ENCODE results near the gene TPP2. TPM values are rescaled to one million over a fixed set of nuclear protein-coding genes. Genes with fewer than 3 reads are reported as not detected.

The TPP2 gene
- total RNA-seq (2014; rRNA removed; shearing (Covaris generic)) (41.3 and 50.6 TPM in 2 replicates), polyA plus RNA-seq (2016; fragmentation: Nextera tagmentation; extraction: Ambion mirVana) (22.5 and 24.3 TPM in 2 replicates)

DNA sequence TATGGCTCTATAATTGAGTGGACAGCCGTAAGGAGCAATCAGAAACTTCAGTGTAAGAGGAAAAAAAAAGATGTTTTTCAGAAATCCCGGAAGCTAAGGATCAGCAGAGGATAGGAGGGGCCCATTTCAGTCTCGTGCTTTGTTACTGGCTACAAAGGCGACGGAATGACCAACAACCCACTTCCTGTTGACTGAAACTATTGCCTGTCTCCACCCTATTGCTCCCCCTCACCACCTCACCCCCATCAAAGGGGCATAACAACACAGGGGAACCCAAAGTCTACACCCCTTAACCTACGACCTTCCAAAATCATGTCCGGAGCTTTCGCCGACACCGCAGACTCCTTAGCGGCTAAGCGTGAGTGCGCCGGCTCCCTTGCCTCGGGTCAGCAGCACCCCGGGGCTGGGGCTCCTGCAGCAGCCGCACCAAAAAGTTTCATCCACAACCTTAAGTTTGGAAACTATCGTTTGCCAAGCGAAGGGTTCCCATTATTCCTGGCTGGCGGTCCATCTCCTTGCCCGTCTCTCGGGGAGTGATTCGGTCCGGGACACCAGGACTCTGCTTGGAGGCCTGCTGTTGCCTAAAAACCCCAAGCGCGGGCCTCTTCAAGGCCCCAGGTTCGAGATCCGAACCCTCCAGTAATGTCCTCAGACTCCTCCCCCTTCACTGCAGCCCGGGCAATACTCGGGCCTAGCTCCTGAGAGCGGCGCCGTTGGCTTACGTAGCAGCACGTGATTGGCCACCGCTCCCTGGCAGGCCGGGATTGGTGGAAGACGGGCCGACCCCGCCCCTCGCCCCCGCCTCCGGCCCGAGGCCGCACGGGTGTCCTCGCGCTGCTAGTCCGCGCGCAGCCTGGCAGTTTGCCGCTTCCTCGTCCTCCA, at the start of gene TPP2:
TPP2 (plus strand) TSS at position 840 of the 882 bp plus-strand sequence. CDS start 53 bp downstream, outside the sequence.
- 0 to 1% methylated on average over 44 to 52 of the region's 53 CpGs for WGBS, 2 experiments (ENCODE audit: low coverage in 1 of 2, low lambda C conversion rate in 2 of 2, missing lambda C conversion rate in 2 of 2)
- TF ChIP-seq EZH2 (IDR thresholded peaks at IDR 0.05; ENCODE audit: insufficient read depth, poor library complexity, severe bottlenecking) = no peak
- no peak for TF ChIP-seq EZH2phosphoT487 (IDR thresholded peaks at IDR 0.05; ENCODE audit: insufficient read depth, low read depth)
- peak within 1 kb of the TSS; percentile 100 for H3K27ac ChIP-seq
- H3K9ac ChIP-seq = peak within 1 kb of the TSS; percentile 100
- no peaks in the 10 kb centered on the region; the same call in 1 of the 2 replicates for H4K20me1 ChIP-seq (ENCODE audit: insufficient read depth)
- peaks cover 16% of the 10 kb centered on the region for H3K4me1 ChIP-seq (ENCODE audit: insufficient read depth)
- H3K9me2 ChIP-seq (ENCODE audit: insufficient read depth) = no peaks in the 10 kb centered on the region
- no peaks in the 10 kb centered on the region for H3K36me3 ChIP-seq (ENCODE audit: low read depth)
- H3K4me2 ChIP-seq (ENCODE audit: unreplicated experiment) = peak within 1 kb of the TSS; percentile 100
- peaks cover 61% of the 10 kb centered on the region for H3K79me2 ChIP-seq (ENCODE audit: insufficient read depth)
- no peaks in the 10 kb centered on the region for H3K27me3 ChIP-seq (replicated peaks; ENCODE audit: insufficient read depth)
- in situ Hi-C loops (cut with MboI) = no loop called here
- peak within 1 kb of the TSS; percentile 97 for H3K4me3 ChIP-seq
- DNase-seq = peak; percentile 100
- peak within 1 kb of the TSS; percentile 91 for H2AFZ ChIP-seq
- peaks cover 17% of the 10 kb centered on the region for H3F3A ChIP-seq (ENCODE audit: insufficient read depth)
- H3K9me3 ChIP-seq (ENCODE audit: low read depth) = no peaks in the 10 kb centered on the region

DNA sequence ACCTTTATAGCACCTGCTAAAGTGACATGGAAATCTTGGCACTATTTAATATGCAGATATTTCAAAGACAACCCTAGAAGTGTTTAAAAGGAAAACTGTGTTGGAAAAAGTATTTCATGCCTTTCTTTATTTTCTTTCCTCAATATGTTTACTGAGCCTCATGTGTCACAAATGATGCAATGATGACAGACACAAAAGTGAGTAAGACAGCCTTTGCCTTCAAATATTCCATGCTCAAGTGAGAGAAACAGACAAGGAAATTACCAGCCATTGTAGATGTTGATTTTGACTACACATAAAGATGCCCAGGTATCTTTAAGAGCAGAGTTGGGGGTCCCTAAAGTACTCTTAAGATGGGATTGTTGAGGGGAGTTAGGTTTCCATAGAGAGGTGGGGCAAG, 48.0 kb upstream of the TPP2 start:
- Histone ChIP-seq H3F3A (ENCODE audit: insufficient read depth) (no peaks in the 10 kb centered on the region), H3K9me3 (ENCODE audit: low read depth) (no peaks in the 10 kb centered on the region), H3K4me1 (ENCODE audit: insufficient read depth) (no peaks in the 10 kb centered on the region), H2AFZ (no peak overlapping the region), H3K9ac (no peak overlapping the region), H4K20me1 (ENCODE audit: insufficient read depth) (no peaks in the 10 kb centered on the region), H3K27me3 (replicated peaks; ENCODE audit: insufficient read depth) (no peaks in the 10 kb centered on the region; the same call in 1 of the 2 replicates), H3K36me3 (ENCODE audit: low read depth) (no peaks in the 10 kb centered on the region), H3K4me3 (no peak overlapping the region), H3K9me2 (ENCODE audit: insufficient read depth) (no peaks in the 10 kb centered on the region), H3K79me2 (ENCODE audit: insufficient read depth) (no peaks in the 10 kb centered on the region), H3K27ac (no peak overlapping the region), H3K4me2 (ENCODE audit: unreplicated experiment) (no peak overlapping the region)
- peak; percentile 6 for DNase-seq
- no peak for TF ChIP-seq EZH2 (IDR thresholded peaks at IDR 0.05; ENCODE audit: insufficient read depth, poor library complexity, severe bottlenecking)
- TF ChIP-seq EZH2phosphoT487 (IDR thresholded peaks at IDR 0.05; ENCODE audit: insufficient read depth, low read depth) = no peak
- in situ Hi-C loops (cut with MboI) = no loop called here

DNA sequence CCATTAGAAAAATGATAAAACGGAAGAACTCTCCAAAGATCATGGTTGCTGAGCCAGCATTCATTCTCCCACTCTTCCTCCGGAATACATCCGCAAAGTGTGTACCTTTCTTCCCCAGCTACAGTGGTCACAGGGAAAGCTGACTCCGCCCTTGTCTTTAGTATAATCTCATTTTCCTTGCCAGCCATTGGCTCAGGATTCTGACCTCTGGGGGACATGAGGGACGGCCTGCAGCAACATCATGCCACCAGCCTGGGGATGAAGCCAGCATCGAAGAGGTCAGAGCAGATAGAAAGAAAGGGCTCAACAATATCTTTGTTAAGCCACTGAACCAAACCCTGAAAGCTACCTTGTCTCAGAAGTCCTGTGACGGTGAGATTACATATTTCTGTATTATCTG, 46.3 kb upstream of the TPP2 start:
- H3K9me2 ChIP-seq (ENCODE audit: insufficient read depth) = no peaks in the 10 kb centered on the region
- TF ChIP-seq EZH2 (IDR thresholded peaks at IDR 0.05; ENCODE audit: insufficient read depth, poor library complexity, severe bottlenecking) (no peak), EZH2phosphoT487 (IDR thresholded peaks at IDR 0.05; ENCODE audit: insufficient read depth, low read depth) (no peak)
- H3K4me3 ChIP-seq = no peak overlapping the region
- H3K27me3 ChIP-seq (replicated peaks; ENCODE audit: insufficient read depth) = no peaks in the 10 kb centered on the region; the same call in 1 of the 2 replicates
- H3K27ac ChIP-seq = no peak overlapping the region
- no peaks in the 10 kb centered on the region for H3K9me3 ChIP-seq (ENCODE audit: low read depth)
- H3F3A ChIP-seq (ENCODE audit: insufficient read depth) = no peaks in the 10 kb centered on the region
- no peaks in the 10 kb centered on the region for H3K36me3 ChIP-seq (ENCODE audit: low read depth)
- H3K4me1 ChIP-seq (ENCODE audit: insufficient read depth) = no peaks in the 10 kb centered on the region
- DNase-seq = no peak
- H3K4me2 ChIP-seq (ENCODE audit: unreplicated experiment) = no peak overlapping the region
- no peak overlapping the region for H3K9ac ChIP-seq
- no peaks in the 10 kb centered on the region for H3K79me2 ChIP-seq (ENCODE audit: insufficient read depth)
- H2AFZ ChIP-seq = no peak overlapping the region
- in situ Hi-C loops (cut with MboI) = loop anchor here (25.0 kb wide), 1 partner anchor 1413 kb away; no protein-coding TSS in a partner anchor
- H4K20me1 ChIP-seq (ENCODE audit: insufficient read depth) = no peaks in the 10 kb centered on the region
- 58 to 59% methylated on average over 7 of the region's 7 CpGs for whole genome bisulfite sequencing, 2 experiments (ENCODE audit: low coverage in 1 of 2, low lambda C conversion rate in 2 of 2, missing lambda C conversion rate in 2 of 2)

DNA sequence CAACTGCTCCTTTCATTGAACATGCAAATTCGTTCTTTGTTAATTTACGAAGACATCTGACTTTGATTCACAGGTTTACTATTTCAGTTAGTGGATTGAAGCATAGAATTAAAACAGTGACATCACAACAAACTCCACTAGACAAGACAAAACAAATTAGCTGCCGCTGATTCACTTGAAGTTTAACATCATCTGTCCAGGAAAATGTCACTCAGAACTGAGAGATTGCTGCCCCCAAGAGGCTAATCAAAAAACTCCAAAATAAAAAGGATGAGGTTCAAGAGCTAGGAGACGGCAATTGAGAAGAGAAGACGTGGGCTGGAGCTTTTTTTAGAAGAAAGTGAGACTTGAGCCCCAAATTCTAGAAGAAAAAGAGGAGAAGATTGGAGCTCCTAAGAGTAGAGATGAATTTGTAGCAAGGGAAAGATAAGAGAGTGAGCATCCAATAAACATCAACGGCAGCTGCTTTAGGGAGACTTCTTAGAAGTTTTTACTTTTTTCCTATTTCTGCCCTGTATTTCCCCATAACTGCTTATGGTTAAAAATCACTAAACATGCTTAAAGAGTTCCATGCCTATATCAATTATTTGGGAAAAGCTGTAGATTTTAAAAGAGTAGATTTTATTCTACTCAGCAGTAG, 40.8 kb upstream of the TPP2 start:
- H3K4me3 ChIP-seq = peak overlapping the region; percentile 45
- H3K4me2 ChIP-seq (ENCODE audit: unreplicated experiment) = peak overlapping the region; percentile 43

More for the DNA sequence above, 40.8 kb upstream of the TPP2 start:
- Histone ChIP-seq H3K36me3 (ENCODE audit: low read depth) (no peaks in the 10 kb centered on the region), H3K79me2 (ENCODE audit: insufficient read depth) (no peaks in the 10 kb centered on the region), H3F3A (ENCODE audit: insufficient read depth) (no peaks in the 10 kb centered on the region), H3K9me2 (ENCODE audit: insufficient read depth) (no peaks in the 10 kb centered on the region), H3K9ac (no peak overlapping the region), H4K20me1 (ENCODE audit: insufficient read depth) (no peaks in the 10 kb centered on the region), H3K27ac (no peak overlapping the region), H3K27me3 (replicated peaks; ENCODE audit: insufficient read depth) (no peaks in the 10 kb centered on the region), H3K9me3 (ENCODE audit: low read depth) (no peaks in the 10 kb centered on the region), H3K4me1 (ENCODE audit: insufficient read depth) (no peaks in the 10 kb centered on the region), H2AFZ (peak overlapping the region; percentile 35)
- in situ Hi-C loops (cut with MboI) = loop anchor here (25.0 kb wide), 1 partner anchor 1419 kb away; no protein-coding TSS in a partner anchor
- DNase-seq = peak; percentile 63
- TF ChIP-seq EZH2phosphoT487 (IDR thresholded peaks at IDR 0.05; ENCODE audit: insufficient read depth, low read depth) (no peak), EZH2 (IDR thresholded peaks at IDR 0.05; ENCODE audit: insufficient read depth, poor library complexity, severe bottlenecking) (no peak)
- WGBS, 2 experiments (ENCODE audit: low coverage in 1 of 2, low lambda C conversion rate in 2 of 2, missing lambda C conversion rate in 2 of 2) = 19 to 23% methylated on average over 6 of the region's 6 CpGs
